SK-N-DZ (cell line): ENCODE measurements around the gene SPON2.
"Not testable (repeated sequence)": the region's sequence is repeated elsewhere in the genome, so short reads cannot be mapped to it uniquely, and the experiment has no call there.

ENCODE experiments used
- DNase-seq: peaks from one replicate; pipeline ENCODE4 v3.0.0-alpha.2; 2015; ENCODE audit warnings: low spot score
- small RNA-seq, 2 experiments: library from RNA; depleted of rRNA; stranded (forward); fragments of <200 nt; gene quantifications; one replicate each; pipeline ENCODE3, GENCODE V24; 2014

SPON2 gene

GRCh38 chr4:1152290-1152689 is 20.1 kb downstream of the SPON2 start:
- no peak for DNase-seq

- DNase-seq, result no peak
Measured at GRCh38 chr4:1151541-1151940, 20.8 kb downstream of the SPON2 start.

GRCh38 chr4:1150875-1151274 is 21.5 kb downstream of the SPON2 start:
- DNase-seq, result no peak

GRCh38 chr4:1139860-1140259 is 32.5 kb downstream of the SPON2 start:
- no peak for DNase-seq

GRCh38 chr4:1137850-1138249 is 34.5 kb downstream of the SPON2 start:
- DNase-seq, result no peak

- DNase-seq, result no peak
Measured at GRCh38 chr4:1137063-1137776, 35.2 kb downstream of the SPON2 start.

GRCh38 chr4:1136048-1136447 is 36.3 kb downstream of the SPON2 start:
- DNase-seq, result peak; percentile 7

GRCh38 chr4:1133033-1133432 is 39.4 kb downstream of the SPON2 start:
- no peak for DNase-seq

GRCh38 chr4:1130316-1131186 is 41.8 kb downstream of the SPON2 start:
- peak; percentile 57 for DNase-seq

GRCh38 chr4:1126506-1126905 is 45.9 kb downstream of the SPON2 start:
- DNase-seq, result no peak

- DNase-seq, result not testable (repeated sequence)
Measured at GRCh38 chr4:1125466-1125865, 46.9 kb downstream of the SPON2 start.

GRCh38 chr4:1124818-1125217 is 47.6 kb downstream of the SPON2 start:
- no peak for DNase-seq

- DNase-seq, result no peak
Measured at GRCh38 chr4:1122505-1122904, 49.9 kb downstream of the SPON2 start.

Small RNA genes lying within 50 kb of the gene (small RNA-seq; reads per million reads assigned to genes)
- 0 reads per million in 2 experiments for gene RF00554
